HEK293 (cell line): ENCODE measurements around the gene MCHR1.

Experiments
- GLIS1 ChIP-seq: fragments of 450-650 bp; formaldehyde crosslinking; IDR thresholded peaks from 2 replicates; pipeline ENCODE4 v1.5.1; 2016; ENCODE audit warnings: missing biosample characterization, missing genetic modification characterization
- IKZF3 ChIP-seq: fragments of 450-650 bp; IDR thresholded peaks from 2 replicates; pipeline ENCODE4 v1.5.0; 2018; ENCODE audit warnings: missing biosample characterization, mild to moderate bottlenecking, missing genetic modification characterization, moderate library complexity
- KLF16 ChIP-seq: fragments of 450-650 bp; formaldehyde crosslinking; IDR thresholded peaks from 2 replicates; pipeline ENCODE4 v1.5.1; 2017; ENCODE audit warnings: missing biosample characterization, missing genetic modification characterization
- KLF17 ChIP-seq: fragments of 450-650 bp; formaldehyde crosslinking; IDR thresholded peaks from 2 replicates; pipeline ENCODE4 v1.5.1; 2016; ENCODE audit warnings: missing biosample characterization, missing genetic modification characterization
- MEIS1 ChIP-seq: sonication (generic); formaldehyde crosslinking; IDR thresholded peaks from 2 replicates; pipeline ENCODE4 v1.8.1; 2022; ENCODE audit warnings: missing genetic modification reagents, mild to moderate bottlenecking, borderline replicate concordance
- OSR2 ChIP-seq: fragments of 450-650 bp; formaldehyde crosslinking; IDR thresholded peaks from 2 replicates; pipeline ENCODE4 v1.5.1; 2016; ENCODE audit warnings: missing biosample characterization, missing genetic modification characterization
- OVOL3 ChIP-seq: fragments of 450-650 bp; formaldehyde crosslinking; IDR thresholded peaks from 2 replicates; pipeline ENCODE4 v1.5.1; 2016; ENCODE audit warnings: missing biosample characterization, missing genetic modification characterization
- RBAK ChIP-seq: fragments of 450-650 bp; formaldehyde crosslinking; IDR thresholded peaks from 2 replicates; pipeline ENCODE4 v1.5.1; 2016; ENCODE audit warnings: missing biosample characterization, missing genetic modification characterization
- REST ChIP-seq: fragments of 450-650 bp; formaldehyde crosslinking; IDR thresholded peaks from 2 replicates; pipeline ENCODE4 v1.5.1; 2016; ENCODE audit warnings: missing biosample characterization, missing genetic modification characterization
- SP2 ChIP-seq: fragments of 450-650 bp; formaldehyde crosslinking; IDR thresholded peaks from 2 replicates; pipeline ENCODE4 v1.5.1; 2016; ENCODE audit warnings: missing biosample characterization, missing genetic modification characterization
- TCF7L2 ChIP-seq: IDR thresholded peaks from 2 replicates; pipeline ENCODE4 v1.6.1; 2011; ENCODE audit warnings: low read depth, mild to moderate bottlenecking, inconsistent platforms, low read length, moderate library complexity, borderline replicate concordance
- WT1 ChIP-seq: fragments of 450-650 bp; formaldehyde crosslinking; IDR thresholded peaks from 2 replicates; pipeline ENCODE4 v1.5.1; 2016; ENCODE audit warnings: missing biosample characterization, missing genetic modification characterization
- ZFHX2 ChIP-seq: fragments of 450-650 bp; formaldehyde crosslinking; conservative IDR thresholded peaks from 2 replicates; pipeline ENCODE4 v1.5.1; 2016; ENCODE audit warnings: missing biosample characterization, missing genetic modification characterization
- ZNF221 ChIP-seq: fragments of 450-650 bp; formaldehyde crosslinking; IDR thresholded peaks from 2 replicates; pipeline ENCODE4 v1.5.1; 2017; ENCODE audit warnings: missing biosample characterization, missing genetic modification characterization, borderline replicate concordance
- ZNF26 ChIP-seq: fragments of 450-650 bp; formaldehyde crosslinking; IDR thresholded peaks from 2 replicates; pipeline ENCODE4 v1.5.1; 2016; ENCODE audit warnings: missing biosample characterization, missing genetic modification characterization
- ZNF350 ChIP-seq: fragments of 450-650 bp; formaldehyde crosslinking; IDR thresholded peaks from 2 replicates; pipeline ENCODE4 v1.5.0; 2017; ENCODE audit warnings: missing biosample characterization, mild to moderate bottlenecking, missing genetic modification characterization
- ZNF404 ChIP-seq: fragments of 450-650 bp; formaldehyde crosslinking; IDR thresholded peaks from 2 replicates; pipeline ENCODE4 v1.5.1; 2017; ENCODE audit warnings: missing biosample characterization, missing genetic modification characterization
- ZNF501 ChIP-seq: fragments of 450-650 bp; formaldehyde crosslinking; IDR thresholded peaks from 2 replicates; pipeline ENCODE4 v1.5.1; 2016; ENCODE audit warnings: missing biosample characterization, missing genetic modification characterization
- ZNF514 ChIP-seq: fragments of 450-650 bp; formaldehyde crosslinking; IDR thresholded peaks from 2 replicates; pipeline ENCODE4 v1.5.1; 2016; ENCODE audit warnings: missing biosample characterization, missing genetic modification characterization
- ZNF529 ChIP-seq: fragments of 450-650 bp; formaldehyde crosslinking; IDR thresholded peaks from 2 replicates; pipeline ENCODE4 v1.5.1; 2017; ENCODE audit warnings: missing genetic modification characterization, missing biosample characterization; ENCODE audit not compliant: insufficient replicate concordance
- ZNF544 ChIP-seq: fragments of 450-650 bp; formaldehyde crosslinking; IDR thresholded peaks from 2 replicates; pipeline ENCODE4 v1.5.0; 2017; ENCODE audit warnings: missing biosample characterization, missing genetic modification characterization
- ZNF571 ChIP-seq: fragments of 450-650 bp; formaldehyde crosslinking; IDR thresholded peaks from 2 replicates; pipeline ENCODE4 v1.5.0; 2017; ENCODE audit warnings: missing biosample characterization, missing genetic modification characterization
- ZNF580 ChIP-seq: fragments of 450-650 bp; formaldehyde crosslinking; IDR thresholded peaks from 2 replicates; pipeline ENCODE4 v1.5.1; 2016; ENCODE audit warnings: missing biosample characterization, missing genetic modification characterization
- ZNF596 ChIP-seq: fragments of 450-650 bp; IDR thresholded peaks from 2 replicates; pipeline ENCODE4 v1.5.0; 2018; ENCODE audit warnings: missing biosample characterization, mild to moderate bottlenecking, missing genetic modification characterization, moderate library complexity
- ZNF623 ChIP-seq: fragments of 450-650 bp; formaldehyde crosslinking; IDR thresholded peaks from 2 replicates; pipeline ENCODE4 v1.5.1; 2016; ENCODE audit warnings: missing biosample characterization, missing genetic modification characterization
- ZNF660 ChIP-seq: fragments of 450-650 bp; IDR thresholded peaks from 2 replicates; pipeline ENCODE4 v1.5.1; 2018; ENCODE audit warnings: missing biosample characterization, mild to moderate bottlenecking, missing genetic modification characterization
- ZNF747 ChIP-seq: fragments of 450-650 bp; formaldehyde crosslinking; IDR thresholded peaks from 2 replicates; pipeline ENCODE4 v1.5.1; 2016; ENCODE audit warnings: missing biosample characterization, missing genetic modification characterization
- ZNF791 ChIP-seq: fragments of 450-650 bp; formaldehyde crosslinking; IDR thresholded peaks from 2 replicates; pipeline ENCODE4 v1.5.1; 2016; ENCODE audit warnings: missing biosample characterization, missing genetic modification characterization
- TF ChIP-seq, protein P1 (sequence below): fragments of 450-650 bp; formaldehyde crosslinking; IDR thresholded peaks from 2 replicates; pipeline ENCODE4 v1.5.1; 2016; ENCODE audit warnings: missing biosample characterization, missing genetic modification characterization
- TF ChIP-seq, protein P2 (sequence below): fragments of 450-650 bp; IDR thresholded peaks from 2 replicates; pipeline ENCODE4 v1.5.1; 2018; ENCODE audit warnings: missing biosample characterization, missing genetic modification characterization

MCHR1 gene

GRCh38 chr22:40636380-40637182 lies 42.7 kb upstream of the MCHR1 start, which contains the start of gene MRTFA (continued):
- TF ChIP-seq ZNF544 (tag by site-specific recombination) (no peak), ZNF26 (tag by site-specific recombination) (no peak), ZNF529 (tag by site-specific recombination) (no peak), OVOL3 (tag by site-specific recombination) (no peak; the same call in 1 of the 2 replicates), ZNF596 (peak; percentile 23; the same call in 1 of the 2 replicates), ZNF501 (tag by site-specific recombination) (peak; percentile 94), REST (tag by site-specific recombination) (no peak), ZNF791 (tag by site-specific recombination) (no peak), WT1 (tag by site-specific recombination) (peak; percentile 21; the same call in 1 of the 2 replicates), ZNF514 (tag by site-specific recombination) (no peak), ZNF623 (tag by site-specific recombination) (no peak; the same call in 1 of the 2 replicates), KLF16 (peak; percentile 41), RBAK (no peak), OSR2 (peak; percentile 52; the same call in 1 of the 2 replicates), ZFHX2 (peak; percentile 62), ZNF221 (tag by site-specific recombination) (0 out of 2 replicates have a peak, but pooled peaks have one; percentile 73), ZNF350 (tag by site-specific recombination) (no peak), MEIS1 (CRISPR knock-in tag) (no peak; the same call in 1 of the 2 replicates), TCF7L2 (peak; percentile 80; the same call in 1 of the 2 replicates), ZNF580 (no peak), ZNF404 (tag by site-specific recombination) (no peak), ZNF571 (tag by site-specific recombination) (no peak), GLIS1 (peak; percentile 46), IKZF3 (tag by site-specific recombination) (peak; percentile 60; the same call in 1 of the 2 replicates), KLF17 (tag by site-specific recombination) (no peak; the same call in none of the 2 replicates), ZNF660 (tag by site-specific recombination) (peak; percentile 73), ZNF747 (tag by site-specific recombination) (no peak), SP2 (tag by site-specific recombination) (peak; percentile 100)
- TF ChIP-seq, protein P1, sequence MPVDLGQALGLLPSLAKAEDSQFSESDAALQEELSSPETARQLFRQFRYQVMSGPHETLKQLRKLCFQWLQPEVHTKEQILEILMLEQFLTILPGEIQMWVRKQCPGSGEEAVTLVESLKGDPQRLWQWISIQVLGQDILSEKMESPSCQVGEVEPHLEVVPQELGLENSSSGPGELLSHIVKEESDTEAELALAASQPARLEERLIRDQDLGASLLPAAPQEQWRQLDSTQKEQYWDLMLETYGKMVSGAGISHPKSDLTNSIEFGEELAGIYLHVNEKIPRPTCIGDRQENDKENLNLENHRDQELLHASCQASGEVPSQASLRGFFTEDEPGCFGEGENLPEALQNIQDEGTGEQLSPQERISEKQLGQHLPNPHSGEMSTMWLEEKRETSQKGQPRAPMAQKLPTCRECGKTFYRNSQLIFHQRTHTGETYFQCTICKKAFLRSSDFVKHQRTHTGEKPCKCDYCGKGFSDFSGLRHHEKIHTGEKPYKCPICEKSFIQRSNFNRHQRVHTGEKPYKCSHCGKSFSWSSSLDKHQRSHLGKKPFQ (tag by site-specific recombination): no peak
- TF ChIP-seq, protein P2, sequence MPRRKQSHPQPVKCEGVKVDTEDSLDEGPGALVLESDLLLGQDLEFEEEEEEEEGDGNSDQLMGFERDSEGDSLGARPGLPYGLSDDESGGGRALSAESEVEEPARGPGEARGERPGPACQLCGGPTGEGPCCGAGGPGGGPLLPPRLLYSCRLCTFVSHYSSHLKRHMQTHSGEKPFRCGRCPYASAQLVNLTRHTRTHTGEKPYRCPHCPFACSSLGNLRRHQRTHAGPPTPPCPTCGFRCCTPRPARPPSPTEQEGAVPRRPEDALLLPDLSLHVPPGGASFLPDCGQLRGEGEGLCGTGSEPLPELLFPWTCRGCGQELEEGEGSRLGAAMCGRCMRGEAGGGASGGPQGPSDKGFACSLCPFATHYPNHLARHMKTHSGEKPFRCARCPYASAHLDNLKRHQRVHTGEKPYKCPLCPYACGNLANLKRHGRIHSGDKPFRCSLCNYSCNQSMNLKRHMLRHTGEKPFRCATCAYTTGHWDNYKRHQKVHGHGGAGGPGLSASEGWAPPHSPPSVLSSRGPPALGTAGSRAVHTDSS (tag by site-specific recombination): no peak
